AG08396 (cell line): Measurements from ENCODE around the gene RTL1.

Experiments used
- DNase-seq: peaks from one replicate; pipeline ENCODE4 v3.0.0; 2012; ENCODE audit warnings: low spot score, mixed read lengths

Gene RTL1

GRCh38 chr14:100834794-100835547 is 68.6 kb downstream of the RTL1 start:
- no peak for DNase-seq

DNA sequence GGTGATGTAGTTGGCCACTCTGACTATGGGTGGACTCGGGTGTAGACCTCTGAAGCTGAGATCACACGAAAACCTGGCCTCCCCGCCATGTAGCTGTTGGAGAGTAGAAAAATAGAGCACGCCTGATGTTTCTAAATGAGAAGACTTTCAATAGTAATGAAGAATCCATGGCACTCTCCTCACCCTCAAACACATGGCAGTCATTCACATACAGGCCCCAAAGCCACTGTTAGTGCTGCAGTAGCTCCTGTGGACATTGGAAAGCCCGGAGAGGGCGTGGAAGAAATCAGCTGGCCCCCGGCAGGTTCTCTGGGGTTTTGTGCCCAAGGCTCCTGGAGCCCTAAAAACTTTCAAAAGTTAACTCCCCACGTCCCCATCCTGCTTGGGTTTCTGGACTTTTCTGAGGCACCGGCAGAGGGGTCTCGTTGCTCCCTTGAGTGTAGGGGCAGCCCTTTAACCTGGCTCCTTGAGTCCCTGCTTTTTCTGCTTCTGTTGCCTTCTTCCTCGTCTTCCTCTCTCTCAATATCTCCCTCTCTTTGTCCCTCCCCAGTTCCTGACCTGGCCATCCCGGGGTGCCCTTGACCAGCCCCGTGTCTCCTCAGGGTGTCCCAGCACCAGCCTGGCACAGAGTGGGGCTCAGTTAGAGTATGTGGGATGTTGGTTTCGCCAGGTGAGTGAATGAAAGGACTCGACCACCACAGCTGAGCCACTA is 69.3 kb downstream of the RTL1 start:
- no peak for DNase-seq

DNA sequence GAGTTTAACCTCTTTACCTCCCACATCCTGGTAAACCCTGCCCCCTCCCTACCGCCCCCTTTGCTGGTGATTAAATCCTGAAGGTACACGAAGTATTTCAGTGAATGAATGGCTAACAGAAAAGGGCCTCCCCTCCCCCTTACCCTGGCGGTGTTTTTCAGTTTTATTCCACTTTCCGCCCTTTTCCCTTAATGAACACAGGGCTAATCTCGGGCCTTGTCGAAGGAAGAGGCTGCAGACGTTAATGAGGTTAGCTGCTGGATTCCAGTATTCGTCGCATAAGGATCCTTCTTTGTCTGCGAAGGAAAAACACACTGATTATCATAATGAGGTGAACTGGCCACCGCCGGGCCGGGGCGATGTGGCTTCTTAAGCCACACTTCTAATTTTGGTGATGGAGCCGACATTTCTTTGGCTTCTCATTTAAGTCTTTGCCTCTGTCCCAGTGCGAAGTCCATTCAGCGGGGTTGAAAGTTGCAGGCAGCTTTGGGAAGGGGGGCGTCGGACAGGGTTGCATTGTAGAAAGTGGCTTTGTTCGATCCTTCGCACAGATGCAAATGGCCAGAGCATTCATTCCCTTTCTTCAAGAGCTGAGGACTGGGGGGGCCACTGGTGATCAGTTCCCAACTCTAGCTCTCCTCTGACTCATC is 71.1 kb downstream of the RTL1 start:
- no peak for DNase-seq

DNA sequence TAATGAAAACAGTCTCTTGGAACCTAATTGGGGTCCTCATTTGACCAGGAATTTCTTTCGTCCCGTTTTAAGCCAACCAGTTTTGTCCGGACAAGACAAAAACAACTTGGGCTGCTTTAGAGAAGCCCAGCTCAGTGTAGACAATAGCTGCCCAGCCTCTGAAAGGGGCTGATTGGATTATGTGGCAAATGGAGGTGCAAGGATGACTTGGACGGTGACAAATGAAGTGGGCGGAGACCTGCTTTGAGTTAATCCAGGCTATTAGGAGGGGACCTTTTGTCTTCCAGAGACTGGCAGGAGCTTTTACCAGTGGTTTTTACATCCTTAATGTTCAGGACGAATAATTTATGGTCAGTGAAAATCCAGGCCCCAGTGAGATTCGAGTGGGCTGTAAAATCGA is 72.8 kb downstream of the RTL1 start:
- DNase-seq = no peak
